Measurements from ENCODE around the gene ANTXR1. TPM values are rescaled to one million over a fixed set of nuclear protein-coding genes. Genes with fewer than 3 reads are reported as not detected.

The ANTXR1 gene
- total RNA-seq, 2 experiments from 2014 or later, result not detected

DNA sequence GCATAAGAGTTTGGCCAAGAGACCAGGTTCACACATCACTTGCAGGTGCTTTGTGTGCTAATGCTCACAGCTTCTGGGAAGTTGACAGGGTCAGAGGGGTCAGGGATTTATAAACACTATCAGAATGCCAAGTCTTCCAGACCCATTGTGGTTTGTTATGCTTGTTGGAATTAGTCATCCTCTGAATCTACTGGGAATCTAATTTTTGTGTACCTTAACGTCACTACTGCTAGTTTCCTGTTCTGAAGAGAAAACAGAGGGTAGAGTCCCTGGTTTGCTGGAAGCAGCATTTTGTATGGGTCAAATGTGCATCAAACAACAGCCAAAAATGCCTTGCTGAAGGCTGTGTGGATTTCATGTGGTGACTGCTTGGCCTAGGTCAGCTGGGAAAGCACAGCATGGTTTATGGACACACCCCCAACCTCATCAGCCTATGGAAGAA is 33.3 kb downstream of the ANTXR1 start:
- H3K9me3 Mint-ChIP-seq, result no peaks in the 10 kb centered on the region
- H3K36me3 Mint-ChIP-seq, result no peaks in the 10 kb centered on the region
- intact Hi-C loops (cut with micrococcal nuclease), result no loop called here
- CTCF ChIA-PET, result no interaction called here
- no peak overlapping the region for H3K4me3 Mint-ChIP-seq
- DNase-seq, result no peak
- peaks cover 48% of the 10 kb centered on the region for H3K27me3 Mint-ChIP-seq
- H3K27ac Mint-ChIP-seq, result no peak overlapping the region
- H3K4me1 Mint-ChIP-seq (ENCODE audit: low read depth), result no peaks in the 10 kb centered on the region
- POLR2A ChIA-PET, result no interaction called here

- no peaks in the 10 kb centered on the region for H3K9me3 Mint-ChIP-seq
- no peaks in the 10 kb centered on the region for H3K36me3 Mint-ChIP-seq
- H3K4me3 Mint-ChIP-seq, result no peak overlapping the region
- DNase-seq, result no peak
- ChIA-PET CTCF (no interaction called here), POLR2A (no interaction called here)
- no peak overlapping the region for H3K27ac Mint-ChIP-seq
- peaks cover 42% of the 10 kb centered on the region for H3K27me3 Mint-ChIP-seq
- no peaks in the 10 kb centered on the region for H3K4me1 Mint-ChIP-seq (ENCODE audit: low read depth)
- intact Hi-C loops (cut with micrococcal nuclease), result no loop called here
Measured at GRCh38 chr2:69047625-69048145, 34.7 kb downstream of the ANTXR1 start.

DNA sequence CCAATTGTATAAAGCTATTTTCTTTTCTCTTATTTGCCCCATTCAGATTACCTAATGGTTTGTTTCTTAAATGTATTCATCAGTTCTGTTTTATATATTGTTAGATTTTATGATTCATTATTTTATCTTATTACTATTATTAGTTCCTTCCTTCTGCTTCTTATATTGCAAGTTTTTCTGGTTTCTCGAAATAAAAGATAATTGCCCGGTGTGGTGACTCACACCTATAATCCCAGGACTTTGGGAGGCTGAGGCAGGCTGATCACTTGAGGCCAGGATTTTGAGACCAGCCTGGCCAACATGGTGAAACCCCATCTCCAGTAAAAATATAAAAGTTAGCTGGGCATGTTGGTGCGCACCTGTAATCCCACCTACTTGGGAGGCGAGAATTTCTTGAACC is 37.8 kb downstream of the ANTXR1 start:
- no peaks in the 10 kb centered on the region for H3K36me3 Mint-ChIP-seq

DNA sequence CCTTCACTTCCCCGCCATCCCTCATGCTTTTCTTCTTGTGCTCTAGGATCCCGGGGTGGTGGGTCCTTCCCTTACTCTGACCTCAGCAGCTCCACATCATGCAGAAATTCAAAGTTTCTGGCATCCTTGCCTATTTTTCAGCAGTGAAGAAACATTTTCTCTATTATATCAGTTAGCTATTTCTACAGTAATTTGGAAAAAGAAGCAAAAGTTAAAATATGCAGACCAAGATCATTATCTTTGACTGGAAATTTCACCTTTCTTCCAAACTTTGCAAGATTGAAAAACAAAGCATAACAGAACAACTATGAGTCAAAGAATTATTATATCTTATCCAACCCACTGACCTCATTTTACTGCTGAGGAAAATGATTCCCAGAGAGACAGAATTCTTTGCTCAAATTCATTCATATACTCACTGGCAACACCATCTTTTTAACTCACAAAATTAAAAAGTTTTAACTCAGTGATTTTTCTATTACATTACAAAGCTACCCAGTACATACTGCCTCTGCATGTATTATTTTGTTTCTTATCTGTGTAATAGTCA is 40.5 kb downstream of the ANTXR1 start:
- POLR2A ChIA-PET, result no interaction called here
- H3K36me3 Mint-ChIP-seq, result no peaks in the 10 kb centered on the region
- H3K27ac Mint-ChIP-seq, result no peak overlapping the region
- CTCF ChIA-PET, result no interaction called here
- no peaks in the 10 kb centered on the region for H3K9me3 Mint-ChIP-seq
- intact Hi-C loops (cut with micrococcal nuclease), result loop anchor here (10.0 kb wide), 1 partner anchor 399 kb away; no protein-coding TSS in a partner anchor
- no peak overlapping the region for H3K4me3 Mint-ChIP-seq
- H3K27me3 Mint-ChIP-seq, result peaks cover 42% of the 10 kb centered on the region
- peaks cover 12% of the 10 kb centered on the region for H3K4me1 Mint-ChIP-seq (ENCODE audit: low read depth)
- no peak for DNase-seq

More for the DNA sequence above, 37.8 kb downstream of the ANTXR1 start:
- Mint-ChIP-seq H3K4me3 (no peak overlapping the region), H3K27me3 (peaks cover 39% of the 10 kb centered on the region), H3K9me3 (no peaks in the 10 kb centered on the region), H3K4me1 (ENCODE audit: low read depth) (peaks cover 12% of the 10 kb centered on the region), H3K27ac (no peak overlapping the region)
- ChIA-PET CTCF (no interaction called here), POLR2A (no interaction called here)
- intact Hi-C loops (cut with micrococcal nuclease), result loop anchor here (10.0 kb wide), 1 partner anchor 396 kb away; no protein-coding TSS in a partner anchor
- DNase-seq, result no peak

DNA sequence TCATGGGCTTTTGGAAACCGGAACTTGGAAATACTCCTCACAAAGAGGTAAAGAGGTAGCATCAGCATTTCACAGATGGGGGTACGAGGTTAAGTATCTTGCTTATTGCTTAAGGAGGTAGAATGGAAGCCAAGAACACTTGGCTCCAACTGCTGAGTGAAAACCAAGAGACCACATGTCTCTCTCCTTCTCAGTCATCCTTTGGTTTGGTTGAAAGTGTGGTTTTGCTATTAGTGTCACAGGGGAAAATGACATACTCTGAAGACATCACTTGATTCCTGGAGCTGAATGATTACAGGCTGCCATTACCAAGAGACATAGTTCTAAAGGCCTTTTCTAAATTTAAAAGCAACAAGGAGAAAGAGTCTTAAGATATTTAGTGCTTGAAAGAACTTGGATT is 41.5 kb downstream of the ANTXR1 start:
- Mint-ChIP-seq H3K4me1 (ENCODE audit: low read depth) (peaks cover 12% of the 10 kb centered on the region), H3K27me3 (peaks cover 46% of the 10 kb centered on the region), H3K36me3 (no peaks in the 10 kb centered on the region), H3K4me3 (no peak overlapping the region), H3K9me3 (no peaks in the 10 kb centered on the region), H3K27ac (no peak overlapping the region)
- CTCF ChIA-PET, result no interaction called here
- intact Hi-C loops (cut with micrococcal nuclease), result loop anchor here (1.0 to 10.0 kb wide), 2 partner anchors 40 to 400 kb away; no protein-coding TSS in a partner anchor
- POLR2A ChIA-PET, result no interaction called here
- DNase-seq, result peak; percentile 11

DNA sequence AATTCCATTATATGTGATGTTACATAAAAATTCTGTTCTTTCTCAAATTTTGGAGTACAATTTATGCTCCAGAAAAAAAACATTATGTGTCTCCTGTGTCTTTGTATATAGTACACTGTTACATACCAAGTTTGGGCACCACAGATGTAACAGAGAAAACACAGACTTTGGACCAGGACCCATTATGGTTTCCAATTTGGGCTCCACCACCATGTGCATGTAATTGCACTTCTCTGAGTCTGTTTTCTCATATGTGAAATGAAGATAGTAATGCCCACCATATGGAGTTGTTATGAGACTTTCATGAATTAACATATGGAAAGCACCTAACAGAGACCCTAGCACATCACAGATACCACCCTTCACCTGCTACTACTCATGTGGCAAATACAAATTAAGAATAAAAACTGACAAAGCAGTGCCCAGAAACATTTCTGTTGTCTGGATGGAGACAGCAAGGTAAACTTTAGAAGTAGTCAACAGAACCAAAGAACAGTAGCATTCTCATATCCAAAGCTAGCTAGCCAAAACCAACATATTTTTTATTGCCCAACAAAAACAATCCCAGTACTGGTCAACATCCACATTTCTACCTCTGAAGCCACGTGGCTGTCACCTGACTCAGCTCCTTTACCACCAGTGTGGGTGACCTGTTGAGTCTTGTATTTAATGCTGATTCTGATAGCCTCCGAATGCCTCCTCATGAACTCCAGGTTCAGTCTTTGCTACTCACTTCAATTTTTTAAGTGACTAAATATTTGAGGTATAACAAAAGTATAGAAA is 42.9 kb downstream of the ANTXR1 start:
- H3K27ac Mint-ChIP-seq, result no peak overlapping the region
- ChIA-PET CTCF (no interaction called here), POLR2A (no interaction called here)
- H3K4me3 Mint-ChIP-seq, result no peak overlapping the region
- peaks cover 52% of the 10 kb centered on the region for H3K27me3 Mint-ChIP-seq
- no peaks in the 10 kb centered on the region for H3K36me3 Mint-ChIP-seq
- peaks cover 12% of the 10 kb centered on the region for H3K4me1 Mint-ChIP-seq (ENCODE audit: low read depth)
- no peaks in the 10 kb centered on the region for H3K9me3 Mint-ChIP-seq
- intact Hi-C loops (cut with micrococcal nuclease), result loop anchor here (10.0 kb wide), 1 partner anchor 401 kb away; no protein-coding TSS in a partner anchor
- no peak for DNase-seq

GRCh38 chr2:69057660-69058059 is 44.7 kb downstream of the ANTXR1 start:
- H3K36me3 Mint-ChIP-seq, result no peaks in the 10 kb centered on the region
- H3K4me1 Mint-ChIP-seq (ENCODE audit: low read depth), result peaks cover 12% of the 10 kb centered on the region
- POLR2A ChIA-PET, result no interaction called here
- H3K4me3 Mint-ChIP-seq, result no peak overlapping the region
- no peak for DNase-seq
- H3K9me3 Mint-ChIP-seq, result no peaks in the 10 kb centered on the region
- H3K27ac Mint-ChIP-seq, result no peak overlapping the region
- CTCF ChIA-PET, result interaction anchor here (0.7 kb wide), 1 partner anchor 21 kb away, joined by 3 read pairs; no protein-coding TSS in a partner anchor
- intact Hi-C loops (cut with micrococcal nuclease), result loop anchor here (10.0 kb wide), 1 partner anchor 403 kb away; no protein-coding TSS in a partner anchor
- H3K27me3 Mint-ChIP-seq, result peaks cover 61% of the 10 kb centered on the region

DNA sequence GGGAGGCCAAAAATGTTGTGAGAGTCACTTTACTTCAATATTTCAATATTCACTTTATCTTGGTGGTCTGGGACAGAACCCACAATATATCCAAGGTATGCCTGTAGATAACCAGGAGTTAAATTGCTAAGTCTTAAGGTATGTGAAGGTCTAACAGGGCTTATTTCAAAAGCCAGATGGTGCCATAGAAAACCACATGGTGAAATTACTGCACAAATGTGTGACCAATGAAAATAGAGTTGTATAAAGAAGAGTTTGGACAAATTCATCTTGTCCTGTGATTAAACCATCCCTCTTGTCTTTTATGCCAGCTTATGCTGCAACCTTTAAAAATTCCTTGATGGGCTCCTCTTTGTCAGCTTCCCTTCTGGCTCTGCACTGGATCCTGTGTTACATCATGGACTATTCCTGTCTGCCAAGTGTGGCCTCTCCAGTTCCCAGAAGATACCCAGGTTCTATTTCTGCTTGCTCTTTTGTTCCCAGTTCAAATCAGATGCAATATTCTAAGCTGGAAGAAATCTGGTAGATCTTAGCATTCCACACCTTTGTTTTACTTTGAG is 46.8 kb downstream of the ANTXR1 start:
- CTCF ChIA-PET, result no interaction called here
- no peak overlapping the region for H3K27ac Mint-ChIP-seq

DNA sequence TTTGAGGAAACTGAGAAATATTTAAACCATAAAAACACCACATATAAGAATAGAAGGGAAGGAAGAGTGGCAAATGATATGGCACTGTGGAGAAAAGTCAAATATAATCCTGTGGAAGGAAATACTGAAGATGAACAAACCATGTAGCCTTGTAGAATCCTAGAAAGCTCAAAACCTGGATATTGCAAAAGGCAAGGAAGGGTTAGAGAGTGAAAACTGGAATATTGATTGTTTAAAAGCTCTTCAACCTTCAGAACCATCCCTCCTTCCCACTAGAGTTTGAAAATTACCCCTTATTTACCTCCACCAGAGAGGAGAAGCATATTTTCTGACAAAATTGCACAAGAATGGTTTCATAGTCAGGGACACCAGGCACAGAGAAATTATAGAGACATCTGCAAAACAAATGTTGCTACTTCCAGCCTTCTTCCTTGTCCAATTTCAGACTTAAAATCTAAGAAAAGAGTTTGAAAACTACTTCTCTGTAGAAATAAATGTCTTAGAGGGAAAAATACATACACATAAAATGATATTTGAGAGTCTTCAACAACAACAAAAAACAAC is 48.0 kb downstream of the ANTXR1 start:
- peaks cover 56% of the 10 kb centered on the region for H3K27me3 Mint-ChIP-seq
- intact Hi-C loops (cut with micrococcal nuclease), result no loop called here
- H3K4me3 Mint-ChIP-seq, result no peak overlapping the region
- H3K4me1 Mint-ChIP-seq (ENCODE audit: low read depth), result no peaks in the 10 kb centered on the region
- peaks cover 3% of the 10 kb centered on the region for H3K9me3 Mint-ChIP-seq
- H3K27ac Mint-ChIP-seq, result no peak overlapping the region
- no peak for DNase-seq
- POLR2A ChIA-PET, result no interaction called here
- CTCF ChIA-PET, result interaction anchor here (1.0 kb wide), 1 partner anchor 246 kb away, joined by 4 read pairs; no protein-coding TSS in a partner anchor
- no peaks in the 10 kb centered on the region for H3K36me3 Mint-ChIP-seq

More for the DNA sequence above, 46.8 kb downstream of the ANTXR1 start:
- intact Hi-C loops (cut with micrococcal nuclease), result loop anchor here (10.0 kb wide), 1 partner anchor 405 kb away; no protein-coding TSS in a partner anchor
- H3K9me3 Mint-ChIP-seq, result peaks cover 3% of the 10 kb centered on the region
- POLR2A ChIA-PET, result no interaction called here
- H3K4me1 Mint-ChIP-seq (ENCODE audit: low read depth), result peaks cover 1% of the 10 kb centered on the region
- no peak overlapping the region for H3K4me3 Mint-ChIP-seq
- peaks cover 55% of the 10 kb centered on the region for H3K27me3 Mint-ChIP-seq
- no peak for DNase-seq
- H3K36me3 Mint-ChIP-seq, result no peaks in the 10 kb centered on the region

DNA sequence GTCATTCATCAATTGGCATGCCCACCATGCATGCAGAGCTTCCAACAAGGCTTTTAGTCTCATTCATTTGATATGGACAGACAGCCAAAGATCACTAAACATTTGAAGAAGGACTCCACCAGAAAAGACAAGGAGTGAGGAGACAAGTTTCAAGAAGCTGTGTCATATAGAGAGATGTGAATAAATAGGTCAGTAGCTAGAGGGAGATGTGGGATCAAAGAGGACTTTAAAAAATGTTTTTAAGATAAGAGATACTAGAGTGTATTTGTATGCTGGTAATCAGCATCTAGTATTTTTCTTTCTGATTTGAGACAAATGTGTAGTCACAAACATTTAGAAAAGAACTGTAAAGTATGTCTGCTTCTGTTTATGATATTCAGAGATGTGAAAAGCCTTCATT is 48.5 kb downstream of the ANTXR1 start:
- CTCF ChIA-PET, result interaction anchor here (1.0 kb wide), 1 partner anchor 245 kb away, joined by 4 read pairs; no protein-coding TSS in a partner anchor
- H3K27ac Mint-ChIP-seq, result no peak overlapping the region

GRCh38 chr2:69062307-69062962 is 49.5 kb downstream of the ANTXR1 start:
- Mint-ChIP-seq H3K4me1 (ENCODE audit: low read depth) (no peaks in the 10 kb centered on the region), H3K27me3 (peaks cover 56% of the 10 kb centered on the region), H3K36me3 (no peaks in the 10 kb centered on the region), H3K9me3 (peaks cover 3% of the 10 kb centered on the region), H3K27ac (no peak overlapping the region), H3K4me3 (no peak overlapping the region)
- DNase-seq, result no peak
- POLR2A ChIA-PET, result no interaction called here
- CTCF ChIA-PET, result no interaction called here
- intact Hi-C loops (cut with micrococcal nuclease), result no loop called here

More for the DNA sequence above, 48.5 kb downstream of the ANTXR1 start:
- no peaks in the 10 kb centered on the region for H3K4me1 Mint-ChIP-seq (ENCODE audit: low read depth)
- POLR2A ChIA-PET, result no interaction called here
- DNase-seq, result no peak
- H3K36me3 Mint-ChIP-seq, result no peaks in the 10 kb centered on the region
- no peak overlapping the region for H3K4me3 Mint-ChIP-seq
- peaks cover 3% of the 10 kb centered on the region for H3K9me3 Mint-ChIP-seq
- intact Hi-C loops (cut with micrococcal nuclease), result no loop called here
- peaks cover 54% of the 10 kb centered on the region for H3K27me3 Mint-ChIP-seq

Measured in activated CD4-positive, alpha-beta memory T cell treated with anti-CD3 and anti-CD28 coated beads for 36 hours (primary cell).